ENCODE results near the gene EPHA10.

Gene EPHA10

DNA sequence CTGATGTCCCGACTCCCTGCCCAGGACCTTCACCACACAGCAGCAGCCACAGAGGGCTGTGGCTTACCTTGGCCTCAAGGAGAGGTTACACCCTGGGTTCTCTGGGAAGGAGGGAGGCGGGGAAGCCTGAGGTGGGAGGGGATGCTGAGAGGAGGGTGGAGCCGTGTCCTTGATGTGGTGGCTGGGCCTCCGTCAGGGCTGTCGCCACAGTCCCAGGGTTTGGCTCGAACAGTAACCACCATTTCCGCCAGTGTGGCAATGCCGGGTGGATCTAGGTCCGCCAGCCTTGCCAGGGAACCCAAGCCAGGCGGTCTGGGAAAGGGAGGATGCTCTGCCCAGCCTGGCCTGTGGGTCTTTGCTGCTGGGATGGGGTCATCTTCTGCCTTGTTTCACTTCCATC is 91.0 kb downstream of the EPHA10 start:
- no peak for DNase-seq (ENCODE audit: low spot score)

DNA sequence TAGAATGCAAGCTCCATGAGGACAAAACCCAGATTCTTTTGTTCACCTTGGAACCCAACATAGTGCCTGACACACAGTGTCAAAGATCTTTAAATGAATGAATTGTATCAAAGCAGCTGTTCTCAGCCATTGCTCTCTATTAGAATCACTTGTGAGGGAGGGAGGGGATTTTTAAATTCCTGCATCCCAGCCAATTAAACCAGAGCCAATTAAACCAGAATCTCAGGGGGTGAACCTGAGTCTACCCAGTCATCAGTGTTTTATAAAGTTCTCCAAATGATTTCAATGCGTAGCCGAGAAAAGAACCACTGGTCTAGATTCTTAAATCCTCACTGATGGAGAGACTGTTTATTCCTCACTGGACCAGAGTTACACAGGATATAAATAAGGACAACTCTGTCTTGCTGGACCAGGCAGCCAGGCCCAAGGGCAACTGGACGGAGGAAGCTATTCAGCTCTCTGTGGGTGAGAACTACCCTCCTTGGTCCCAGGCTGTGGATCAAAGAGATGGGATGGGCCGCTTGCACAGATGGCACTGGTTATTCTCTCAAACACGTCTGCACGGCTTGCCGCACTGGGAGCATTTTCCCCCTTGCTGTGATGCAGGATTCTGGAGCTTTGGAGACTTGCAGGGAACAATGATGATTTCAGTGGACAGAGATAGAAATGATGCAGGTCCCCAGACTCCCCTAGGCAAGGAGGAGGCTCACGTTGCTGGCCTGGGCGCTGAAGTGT is 92.6 kb downstream of the EPHA10 start:
- DNase-seq (ENCODE audit: low spot score), result no peak

DNA sequence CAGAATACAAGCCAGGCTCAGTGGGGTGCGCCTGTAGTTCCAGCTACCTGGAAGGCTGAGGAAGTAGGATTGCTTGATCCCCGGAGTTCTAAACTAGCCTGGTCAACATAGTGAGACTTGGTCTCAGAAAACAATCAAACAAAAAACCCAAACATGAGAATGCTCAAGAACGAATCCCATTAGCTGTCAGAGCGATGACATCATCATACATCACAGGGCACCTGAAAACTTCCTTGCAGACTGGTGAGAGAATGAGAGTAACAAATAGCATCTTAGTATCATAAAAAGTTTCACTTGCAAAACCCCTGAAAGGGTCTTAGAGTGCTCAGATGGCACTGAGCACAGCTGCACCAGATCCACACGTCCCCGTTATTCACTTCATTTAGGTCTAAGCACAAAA is 93.7 kb downstream of the EPHA10 start:
- no peak for DNase-seq (ENCODE audit: low spot score)

DNA sequence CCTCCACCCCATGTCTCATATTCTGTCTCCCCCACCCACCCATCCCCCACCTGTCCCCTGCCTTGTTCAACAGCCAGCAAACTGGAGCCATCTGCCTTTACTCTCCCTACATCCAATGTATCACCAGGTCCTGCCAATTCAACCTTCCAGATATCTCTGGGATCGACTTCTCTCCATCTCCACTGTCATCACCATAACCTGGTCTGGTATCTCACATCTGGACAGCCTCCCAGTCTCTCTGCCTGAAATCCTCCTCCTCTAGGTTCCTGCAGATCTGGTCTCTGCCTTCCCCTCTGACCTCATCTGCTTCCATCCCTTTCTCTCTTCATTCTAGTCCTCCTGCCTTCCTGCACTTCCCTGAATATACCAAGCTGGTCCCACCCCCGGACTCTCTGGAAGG is 94.8 kb downstream of the EPHA10 start:
- DNase-seq (ENCODE audit: low spot score), result no peak

DNA sequence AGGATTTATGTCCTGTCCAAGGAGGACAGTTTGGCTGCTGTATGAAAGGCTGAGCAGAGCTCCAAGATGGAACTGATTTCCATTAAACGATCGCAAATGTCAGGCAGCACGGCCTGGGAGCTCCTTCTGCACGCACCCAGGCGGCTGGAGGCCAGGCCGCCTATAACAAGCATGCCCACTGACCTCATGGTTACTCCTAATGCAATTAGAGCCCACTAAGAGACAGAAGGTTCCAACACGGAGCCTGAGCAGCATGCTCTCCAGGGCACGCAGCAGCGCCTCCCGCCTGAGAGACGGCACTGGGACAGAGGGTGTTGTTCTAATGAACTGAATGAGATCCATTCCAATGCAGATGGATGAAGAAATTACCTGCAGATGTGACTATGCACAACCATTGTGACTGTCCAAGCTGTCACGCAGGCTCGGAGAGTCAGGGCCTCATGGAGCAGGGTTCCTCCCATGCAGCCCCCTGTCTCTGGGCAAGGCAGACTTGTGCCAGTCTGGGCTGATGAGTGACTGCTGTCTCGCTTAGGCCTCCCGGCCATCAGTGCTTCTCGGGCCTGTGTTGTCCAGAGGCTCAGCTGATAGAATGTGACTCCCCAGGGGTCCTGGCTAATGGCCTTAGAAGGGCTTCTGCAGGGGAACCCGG is 97.8 kb downstream of the EPHA10 start:
- no peak for DNase-seq (ENCODE audit: low spot score)

DNA sequence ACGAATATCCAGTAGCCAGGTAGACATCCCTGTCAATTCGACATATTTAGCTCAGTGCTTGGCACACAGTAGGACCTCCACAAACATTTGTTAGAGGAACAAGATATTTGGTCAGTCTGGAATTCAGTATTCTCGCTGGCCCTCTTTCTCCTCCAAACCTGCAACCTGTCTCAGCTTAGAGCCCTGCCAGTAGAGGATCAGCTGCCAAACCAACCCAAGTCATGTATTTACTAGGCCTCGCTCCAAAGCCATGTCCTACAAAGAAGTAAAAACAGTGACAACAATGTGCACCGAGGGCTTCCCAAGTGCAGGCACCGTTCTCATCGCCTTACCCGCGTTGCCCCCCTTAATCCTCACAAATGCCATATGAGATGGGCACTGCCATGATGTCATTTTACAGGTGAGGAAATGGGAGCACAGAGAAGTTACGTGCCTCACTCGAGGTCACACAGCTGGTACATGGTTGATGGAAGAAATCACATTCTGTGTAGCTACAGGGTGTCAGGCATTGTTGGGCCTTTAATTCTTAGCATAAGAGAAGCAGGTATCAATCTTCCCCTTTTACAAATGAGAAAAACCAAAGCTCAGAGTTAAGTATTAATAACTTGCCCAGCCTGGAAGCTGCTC is 98.6 kb downstream of the EPHA10 start:
- DNase-seq (ENCODE audit: low spot score), result no peak
